Mesenchymal stem cell (in vitro differentiated cells and primary cell): ENCODE measurements around the gene NUDC.

ENCODE experiments used
- DNase-seq: peaks from one replicate; pipeline ENCODE4 v3.0.0-alpha.2; 2013
- H2AFZ ChIP-seq: one replicate; pipeline ENCODE4 v1.6.1; 2013; ENCODE audit warnings: low read depth, mild to moderate bottlenecking, control low read depth, inconsistent platforms, low read length, moderate library complexity
- H2AK5ac ChIP-seq: 2 replicates; pipeline ENCODE4 v1.6.1; 2013; ENCODE audit warnings: low read length, moderate library complexity, mild to moderate bottlenecking, inconsistent platforms; ENCODE audit not compliant: severe bottlenecking
- H2BK120ac ChIP-seq: one replicate; pipeline ENCODE4 v1.6.1; 2013; ENCODE audit warnings: low read depth, mild to moderate bottlenecking, inconsistent platforms, low read length, moderate library complexity
- H2BK12ac ChIP-seq, 2 experiments: one replicate each; pipeline ENCODE4 v1.6.1; 2013; ENCODE audit warnings: inconsistent platforms in 2 of 2, low read length in 2 of 2, mild to moderate bottlenecking in 2 of 2, moderate library complexity in 2 of 2, control low read depth in 1 of 2
- H2BK15ac ChIP-seq: one replicate; pipeline ENCODE4 v1.6.1; 2013; ENCODE audit warnings: mild to moderate bottlenecking, low read depth, inconsistent platforms; ENCODE audit not compliant: poor library complexity, severe bottlenecking
- H2BK5ac ChIP-seq: 2 replicates; pipeline ENCODE4 v1.6.1; 2013; ENCODE audit warnings: low read depth, mild to moderate bottlenecking, low read length, control low read depth, inconsistent platforms; ENCODE audit not compliant: poor library complexity, severe bottlenecking
- H3K14ac ChIP-seq, 2 experiments: one replicate each; pipeline ENCODE4 v1.6.1; 2013; ENCODE audit warnings: inconsistent platforms in 2 of 2, low read length in 2 of 2, control low read depth in 1 of 2, mild to moderate bottlenecking in 1 of 2, moderate library complexity in 1 of 2
- H3K18ac ChIP-seq, 2 experiments: one replicate each; pipeline ENCODE4 v1.6.1; 2013; ENCODE audit warnings: inconsistent platforms in 2 of 2, low read length in 2 of 2, control low read depth in 1 of 2, low read depth in 1 of 2, mild to moderate bottlenecking in 1 of 2
- H3K23ac ChIP-seq, 2 experiments: one replicate each; pipeline ENCODE4 v1.6.1; 2013; ENCODE audit warnings: inconsistent platforms in 2 of 2, low read length in 2 of 2, mild to moderate bottlenecking in 2 of 2, moderate library complexity in 2 of 2, control low read depth in 1 of 2
- H3K27ac ChIP-seq: 2 replicates; pipeline ENCODE4 v1.5.1; 2013; ENCODE audit warnings: mild to moderate bottlenecking, moderate library complexity, low read length, control low read depth, inconsistent platforms; ENCODE audit not compliant: poor library complexity, severe bottlenecking
- H3K27me3 ChIP-seq, 2 experiments: 2 replicates each; pipeline versions ENCODE4 v1.6.1 to v1.7.0; 2013; ENCODE audit warnings: low read length in 2 of 2, mild to moderate bottlenecking in 2 of 2, moderate library complexity in 2 of 2, control low read depth in 1 of 2, inconsistent platforms in 1 of 2; ENCODE audit not compliant: control insufficient read depth in 1 of 2, insufficient read depth in 1 of 2
- H3K36me3 ChIP-seq, 2 experiments: 2 replicates each; pipeline versions ENCODE4 v1.6.1 to v1.7.0; 2013; ENCODE audit warnings: low read length in 2 of 2, control low read depth in 1 of 2, inconsistent platforms in 1 of 2, low read depth in 1 of 2, mild to moderate bottlenecking in 1 of 2; ENCODE audit not compliant: insufficient read depth in 2 of 2, control insufficient read depth in 1 of 2
- H3K4ac ChIP-seq, 2 experiments: one replicate each; pipeline ENCODE4 v1.6.1; 2013; ENCODE audit warnings: inconsistent platforms in 2 of 2, low read length in 2 of 2, mild to moderate bottlenecking in 2 of 2, moderate library complexity in 2 of 2, control low read depth in 1 of 2, low read depth in 1 of 2
- H3K4me1 ChIP-seq: 2 replicates; pipeline ENCODE4 v1.6.1; 2013; ENCODE audit warnings: low read depth, low read length, control low read depth; ENCODE audit not compliant: control insufficient read depth, insufficient read depth
- H3K4me2 ChIP-seq: 2 replicates; pipeline ENCODE4 v1.6.1; 2013; ENCODE audit warnings: low read length, mild to moderate bottlenecking, inconsistent platforms; ENCODE audit not compliant: poor library complexity, severe bottlenecking
- H3K4me3 ChIP-seq, 2 experiments: 2 replicates each; pipeline versions ENCODE4 v1.5.1 to v1.7.0; 2013; ENCODE audit warnings: low read length in 2 of 2, mild to moderate bottlenecking in 2 of 2, control low read depth in 1 of 2, low read depth in 1 of 2; ENCODE audit not compliant: insufficient read depth in 1 of 2
- H3K79me1 ChIP-seq: replicated peaks from 2 replicates; pipeline ENCODE4 v1.6.1; 2013; ENCODE audit warnings: mild to moderate bottlenecking, control low read depth, low read length, inconsistent platforms; ENCODE audit not compliant: poor library complexity, severe bottlenecking
- H3K9ac ChIP-seq: 2 replicates; pipeline ENCODE4 v1.7.0; 2013; ENCODE audit warnings: mild to moderate bottlenecking, low read length, moderate library complexity
- H3K9me3 ChIP-seq: 2 replicates; pipeline ENCODE4 v1.7.0; 2013; ENCODE audit warnings: mild to moderate bottlenecking, low read length; ENCODE audit not compliant: control insufficient read depth
- H4K8ac ChIP-seq: one replicate; pipeline ENCODE4 v1.6.1; 2013; ENCODE audit warnings: inconsistent platforms, mild to moderate bottlenecking, low read length, moderate library complexity
- H4K91ac ChIP-seq: one replicate; pipeline ENCODE4 v1.6.1; 2013; ENCODE audit warnings: mild to moderate bottlenecking, low read length, inconsistent platforms
- WGBS: methylation state at CpG from one replicate; pipeline ENCODE4 v1.1.7; 2013; ENCODE audit warnings: mixed read lengths; 5-methylcytosine and 5-hydroxymethylcytosine counted together

Gene NUDC

GRCh38 chr1:26888231-26888630 lies 33.3 kb upstream of the NUDC start:
- no peak for DNase-seq
- H4K8ac ChIP-seq: no peak overlapping the region
- peak overlapping the region; percentile 97 for H3K9ac ChIP-seq
- no peak overlapping the region for H2BK5ac ChIP-seq
- WGBS: 83% methylated on average over 1 of the region's 1 CpG
- H3K79me1 ChIP-seq: peaks cover 22% of the 10 kb centered on the region
- no peak overlapping the region for H2AFZ ChIP-seq
- no peaks in the 10 kb centered on the region for H3K9me3 ChIP-seq
- H3K27me3 ChIP-seq: no peaks in the 10 kb centered on the region
- H3K14ac ChIP-seq: no peak overlapping the region
- no peak overlapping the region for H2BK12ac ChIP-seq
- no peak overlapping the region for H3K4me2 ChIP-seq
- no peak overlapping the region for H3K4ac ChIP-seq
- H2BK15ac ChIP-seq: no peak overlapping the region
- no peak overlapping the region for H3K23ac ChIP-seq
- no peak overlapping the region for H4K91ac ChIP-seq
- H3K4me3 ChIP-seq: peak overlapping the region in 1 of 2 experiments; percentile 100
- H3K27ac ChIP-seq: no peak overlapping the region
- H3K36me3 ChIP-seq: peaks cover 50 to 75% of the 10 kb centered on the region in 2 experiments
- H3K18ac ChIP-seq: no peak overlapping the region
- H2AK5ac ChIP-seq: no peak overlapping the region
- H2BK120ac ChIP-seq: no peak overlapping the region
- H3K4me1 ChIP-seq: peaks cover 9% of the 10 kb centered on the region

GRCh38 chr1:26889551-26890466 lies 31.7 kb upstream of the NUDC start, which contains the start of gene GPN2:
TSS of gene GPN2 (minus strand) at chr1:26890283. CDS start at chr1:26890096, 187 bp downstream.
- Histone ChIP-seq H2BK12ac (peak within 1 kb of the TSS in 1 of 2 experiments; percentile 1), H3K4me1 (peaks cover 9% of the 10 kb centered on the region), H2BK5ac (peak within 1 kb of the TSS; percentile 59), H4K8ac (peak within 1 kb of the TSS; percentile 95), H3K4me2 (peak within 1 kb of the TSS; percentile 73), H3K18ac (peak within 1 kb of the TSS; percentile 84 to 93), H3K4ac (peak within 1 kb of the TSS; percentile 85 to 90), H3K14ac (peak within 1 kb of the TSS in 1 of 2 experiments; percentile 75), H3K27me3 (no peaks in the 10 kb centered on the region), H2AK5ac (peak within 1 kb of the TSS; percentile 49), H3K36me3 (peaks cover 48 to 74% of the 10 kb centered on the region in 2 experiments), H2BK120ac (peak within 1 kb of the TSS; percentile 42), H3K9me3 (no peaks in the 10 kb centered on the region), H3K27ac (peak within 1 kb of the TSS; percentile 66), H3K79me1 (peaks cover 25% of the 10 kb centered on the region), H4K91ac (peak within 1 kb of the TSS; percentile 91), H2BK15ac (peak within 1 kb of the TSS; percentile 80), H3K4me3 (peak within 1 kb of the TSS; percentile 88 to 100), H3K9ac (peak within 1 kb of the TSS; percentile 97), H2AFZ (peak within 1 kb of the TSS; percentile 73), H3K23ac (peak within 1 kb of the TSS in 1 of 2 experiments; percentile 36)
- peak; percentile 84 for DNase-seq
- 5% methylated on average over 81 of the region's 89 CpGs for WGBS

DNA sequence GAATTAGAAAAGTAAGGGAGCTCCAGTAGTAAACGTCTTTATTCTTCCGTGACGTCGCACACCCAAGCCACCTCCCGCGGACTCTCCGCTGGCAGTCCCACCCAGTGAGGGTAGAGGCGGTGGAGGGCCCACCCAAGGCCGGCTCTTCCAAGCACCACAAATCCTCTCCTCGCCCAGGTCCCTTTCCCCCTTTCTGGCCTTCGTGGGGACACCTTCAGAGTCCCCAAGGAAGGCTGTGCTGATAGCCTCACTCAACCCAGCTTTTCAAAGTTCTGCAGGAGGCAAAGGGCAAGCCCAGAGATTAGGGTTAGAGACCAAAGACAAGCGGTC lies 31.1 kb upstream of the NUDC start:
- H3K18ac ChIP-seq: peak overlapping the region in 1 of 2 experiments; percentile 80
- no peak overlapping the region for H2AFZ ChIP-seq

DNA sequence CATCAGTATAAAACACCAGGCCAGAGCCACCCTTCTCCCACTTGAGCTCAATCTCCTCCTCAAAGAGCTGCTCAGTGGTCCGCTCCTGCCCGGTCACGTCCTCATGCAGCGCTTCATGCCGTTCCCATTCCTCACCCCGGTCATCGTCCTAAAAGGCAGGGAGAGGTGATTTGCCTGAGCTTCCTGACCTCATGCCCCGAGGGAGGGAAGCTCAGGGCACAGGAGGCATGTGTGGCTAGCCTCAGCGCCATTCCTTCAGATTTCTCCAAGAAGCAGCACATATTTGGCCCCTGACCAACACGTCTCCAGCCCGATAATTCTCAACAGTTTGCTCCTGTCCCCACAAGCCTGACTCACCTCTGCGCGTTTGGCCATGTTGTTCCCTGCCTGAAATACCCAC lies 27.3 kb upstream of the NUDC start:
- Histone ChIP-seq H3K79me1 (peaks cover 29% of the 10 kb centered on the region), H4K91ac (peak overlapping the region; percentile 13), H3K4me2 (no peak overlapping the region), H3K27me3 (no peaks in the 10 kb centered on the region), H2BK15ac (no peak overlapping the region), H3K14ac (no peak overlapping the region), H3K9me3 (no peaks in the 10 kb centered on the region), H3K18ac (no peak overlapping the region), H2AK5ac (no peak overlapping the region), H2BK120ac (no peak overlapping the region), H3K4me1 (peaks cover 10% of the 10 kb centered on the region), H3K36me3 (peaks cover 40 to 69% of the 10 kb centered on the region in 2 experiments), H3K27ac (no peak overlapping the region), H4K8ac (no peak overlapping the region), H3K9ac (no peak overlapping the region), H2BK12ac (no peak overlapping the region), H2AFZ (no peak overlapping the region), H2BK5ac (no peak overlapping the region), H3K23ac (no peak overlapping the region), H3K4ac (peak overlapping the region in 1 of 2 experiments; percentile 31), H3K4me3 (no peak overlapping the region)
- WGBS: 93% methylated on average over 13 of the region's 13 CpGs
- no peak for DNase-seq

More for the DNA sequence above, 31.1 kb upstream of the NUDC start:
- Histone ChIP-seq H2BK5ac (peak overlapping the region; percentile 59), H3K9me3 (no peaks in the 10 kb centered on the region), H2BK15ac (peak overlapping the region; percentile 80), H3K79me1 (peaks cover 26% of the 10 kb centered on the region), H2AK5ac (peak overlapping the region; percentile 49), H2BK120ac (peak overlapping the region; percentile 42), H3K4me3 (peak overlapping the region; percentile 88 to 100), H2BK12ac (no peak overlapping the region), H3K4me1 (peaks cover 9% of the 10 kb centered on the region), H3K14ac (no peak overlapping the region), H3K36me3 (peaks cover 52 to 74% of the 10 kb centered on the region in 2 experiments), H3K4ac (peak overlapping the region in 1 of 2 experiments; percentile 90), H3K27me3 (no peaks in the 10 kb centered on the region), H3K23ac (no peak overlapping the region), H4K91ac (no peak overlapping the region), H4K8ac (peak overlapping the region; percentile 95), H3K27ac (peak overlapping the region; percentile 66), H3K4me2 (peak overlapping the region; percentile 73), H3K9ac (peak overlapping the region; percentile 97)
- DNase-seq: no peak
- 26% methylated on average over 11 of the region's 12 CpGs for WGBS
